IPS-NIHi7 (cell line): ENCODE data around the gene VANGL1.
"Not testable (repeated sequence)": the region's sequence is repeated elsewhere in the genome, so short reads cannot be mapped to it uniquely, and the experiment has no call there.

ENCODE experiments used
- DNase-seq: peaks from one replicate; pipeline ENCODE4 v3.0.0; 2012; ENCODE audit warnings: mixed read lengths; ENCODE audit errors: extremely low spot score

VANGL1 gene

GRCh38 chr1:115641762-115642167, at the start of gene VANGL1:
TSS of gene VANGL1 (plus strand) at chr1:115641970. CDS start at chr1:115651414, 9,444 bp downstream.
- DNase-seq, result peak; percentile 80

GRCh38 chr1:115592264-115592663, 49.5 kb upstream of the VANGL1 start:
- no peak for DNase-seq

GRCh38 chr1:115593365-115594259, 48.2 kb upstream of the VANGL1 start:
- DNase-seq, result no peak

- no peak for DNase-seq
Measured at GRCh38 chr1:115594600-115594999, 47.2 kb upstream of the VANGL1 start.

GRCh38 chr1:115595279-115596079, 46.3 kb upstream of the VANGL1 start:
- DNase-seq, result peak; percentile 91

- no peak for DNase-seq
Measured at GRCh38 chr1:115596080-115596780, 45.5 kb upstream of the VANGL1 start.

- no peak for DNase-seq
Measured at GRCh38 chr1:115604508-115604907, 37.3 kb upstream of the VANGL1 start.

- no peak for DNase-seq
Measured at GRCh38 chr1:115606305-115606704, 35.5 kb upstream of the VANGL1 start.

- DNase-seq, result no peak
Measured at GRCh38 chr1:115609021-115609420, 32.7 kb upstream of the VANGL1 start.

GRCh38 chr1:115613767-115614166, 28.0 kb upstream of the VANGL1 start:
- no peak for DNase-seq

- DNase-seq, result no peak
Measured at GRCh38 chr1:115620453-115620852, 21.3 kb upstream of the VANGL1 start.

- DNase-seq, result no peak
Measured at GRCh38 chr1:115620950-115621349, 20.8 kb upstream of the VANGL1 start.

GRCh38 chr1:115624859-115625258, 16.9 kb upstream of the VANGL1 start:
- no peak for DNase-seq

- DNase-seq, result no peak
Measured at GRCh38 chr1:115630342-115630741, 11.4 kb upstream of the VANGL1 start.

GRCh38 chr1:115632251-115633026, 9.3 kb upstream of the VANGL1 start:
- no peak for DNase-seq

- DNase-seq, result not testable (repeated sequence)
Measured at GRCh38 chr1:115633606-115634005, 8.2 kb upstream of the VANGL1 start.

- DNase-seq, result not testable (repeated sequence)
Measured at GRCh38 chr1:115637247-115637646, 4.5 kb upstream of the VANGL1 start.

- no peak for DNase-seq
Measured at GRCh38 chr1:115640384-115640783, 1.4 kb upstream of the VANGL1 start.

- peak; percentile 41 for DNase-seq
Measured at GRCh38 chr1:115642168-115643072, 650 bp downstream of the VANGL1 start.

- no peak for DNase-seq
Measured at GRCh38 chr1:115643225-115643624, 1.5 kb downstream of the VANGL1 start.
